ENCODE results near the gene SUSD2.
"Not testable (repeated sequence)": the region's sequence is repeated elsewhere in the genome, so short reads cannot be mapped to it uniquely, and the experiment has no call there.

The SUSD2 gene

GRCh38 chr22:24191893-24192292 is 10.6 kb downstream of the SUSD2 start:
- no peak overlapping the region for H3K4me2 ChIP-seq (ENCODE audit: low read length)
- no peaks in the 10 kb centered on the region for H4K20me1 ChIP-seq (ENCODE audit: insufficient read depth, low read length)
- H3K79me2 ChIP-seq (ENCODE audit: low read length), result no peaks in the 10 kb centered on the region
- no peaks in the 10 kb centered on the region for H3K9me3 ChIP-seq (ENCODE audit: insufficient read depth, low read length)
- no peak overlapping the region for H3K27ac ChIP-seq (ENCODE audit: low read length)
- H3K36me3 ChIP-seq (replicated peaks; ENCODE audit: low read depth, low read length), result no peaks in the 10 kb centered on the region
- no peak overlapping the region for H2AFZ ChIP-seq (ENCODE audit: low read depth, low read length)
- H3K9ac ChIP-seq (ENCODE audit: low read length), result no peak overlapping the region
- H3K4me1 ChIP-seq (ENCODE audit: low read length), result no peaks in the 10 kb centered on the region
- TF ChIP-seq EZH2phosphoT487 (IDR thresholded peaks at IDR 0.05; ENCODE audit: low read depth), result no peak
- TF ChIP-seq, protein P1, sequence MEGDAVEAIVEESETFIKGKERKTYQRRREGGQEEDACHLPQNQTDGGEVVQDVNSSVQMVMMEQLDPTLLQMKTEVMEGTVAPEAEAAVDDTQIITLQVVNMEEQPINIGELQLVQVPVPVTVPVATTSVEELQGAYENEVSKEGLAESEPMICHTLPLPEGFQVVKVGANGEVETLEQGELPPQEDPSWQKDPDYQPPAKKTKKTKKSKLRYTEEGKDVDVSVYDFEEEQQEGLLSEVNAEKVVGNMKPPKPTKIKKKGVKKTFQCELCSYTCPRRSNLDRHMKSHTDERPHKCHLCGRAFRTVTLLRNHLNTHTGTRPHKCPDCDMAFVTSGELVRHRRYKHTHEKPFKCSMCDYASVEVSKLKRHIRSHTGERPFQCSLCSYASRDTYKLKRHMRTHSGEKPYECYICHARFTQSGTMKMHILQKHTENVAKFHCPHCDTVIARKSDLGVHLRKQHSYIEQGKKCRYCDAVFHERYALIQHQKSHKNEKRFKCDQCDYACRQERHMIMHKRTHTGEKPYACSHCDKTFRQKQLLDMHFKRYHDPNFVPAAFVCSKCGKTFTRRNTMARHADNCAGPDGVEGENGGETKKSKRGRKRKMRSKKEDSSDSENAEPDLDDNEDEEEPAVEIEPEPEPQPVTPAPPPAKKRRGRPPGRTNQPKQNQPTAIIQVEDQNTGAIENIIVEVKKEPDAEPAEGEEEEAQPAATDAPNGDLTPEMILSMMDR (IDR thresholded peaks at IDR 0.05; ENCODE audit: low read depth, low read length), result no peak
- no peaks in the 10 kb centered on the region for H3K27me3 ChIP-seq (ENCODE audit: low read depth, low read length)
- no peak overlapping the region for H3K4me3 ChIP-seq (ENCODE audit: low read length)

DNA sequence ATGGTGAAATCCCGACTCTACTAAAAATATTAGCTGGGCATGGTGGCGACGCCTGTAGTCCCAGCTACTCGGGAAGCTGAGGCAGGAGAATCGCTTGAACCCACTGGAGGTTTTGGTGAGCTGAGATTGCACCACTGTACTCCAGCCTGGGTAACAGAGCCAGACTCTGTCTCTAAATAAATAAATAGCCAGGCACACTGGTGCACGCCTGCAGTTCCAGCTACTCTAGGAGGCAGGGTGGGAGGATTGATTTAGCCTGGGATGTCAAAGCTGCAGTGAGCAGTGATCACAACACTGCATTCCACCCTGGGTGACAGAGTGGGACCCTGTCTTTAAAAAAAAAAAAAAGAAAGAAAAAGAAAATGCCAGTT is 17.4 kb downstream of the SUSD2 start:
- Histone ChIP-seq H3K9me3 (ENCODE audit: insufficient read depth, low read length) (no peaks in the 10 kb centered on the region), H3K36me3 (replicated peaks; ENCODE audit: low read depth, low read length) (no peaks in the 10 kb centered on the region), H4K20me1 (ENCODE audit: insufficient read depth, low read length) (no peaks in the 10 kb centered on the region), H3K9ac (ENCODE audit: low read length) (no peak overlapping the region), H3K4me3 (ENCODE audit: low read length) (no peak overlapping the region), H3K4me1 (ENCODE audit: low read length) (peaks cover 10% of the 10 kb centered on the region), H2AFZ (ENCODE audit: low read depth, low read length) (no peak overlapping the region), H3K27ac (ENCODE audit: low read length) (no peak overlapping the region), H3K79me2 (ENCODE audit: low read length) (no peaks in the 10 kb centered on the region), H3K4me2 (ENCODE audit: low read length) (no peak overlapping the region), H3K27me3 (ENCODE audit: low read depth, low read length) (peaks cover 10% of the 10 kb centered on the region; the same call in 1 of the 2 replicates)
- no peak for TF ChIP-seq EZH2phosphoT487 (IDR thresholded peaks at IDR 0.05; ENCODE audit: low read depth)
- TF ChIP-seq, protein P1 (IDR thresholded peaks at IDR 0.05; ENCODE audit: low read depth, low read length), result no peak

DNA sequence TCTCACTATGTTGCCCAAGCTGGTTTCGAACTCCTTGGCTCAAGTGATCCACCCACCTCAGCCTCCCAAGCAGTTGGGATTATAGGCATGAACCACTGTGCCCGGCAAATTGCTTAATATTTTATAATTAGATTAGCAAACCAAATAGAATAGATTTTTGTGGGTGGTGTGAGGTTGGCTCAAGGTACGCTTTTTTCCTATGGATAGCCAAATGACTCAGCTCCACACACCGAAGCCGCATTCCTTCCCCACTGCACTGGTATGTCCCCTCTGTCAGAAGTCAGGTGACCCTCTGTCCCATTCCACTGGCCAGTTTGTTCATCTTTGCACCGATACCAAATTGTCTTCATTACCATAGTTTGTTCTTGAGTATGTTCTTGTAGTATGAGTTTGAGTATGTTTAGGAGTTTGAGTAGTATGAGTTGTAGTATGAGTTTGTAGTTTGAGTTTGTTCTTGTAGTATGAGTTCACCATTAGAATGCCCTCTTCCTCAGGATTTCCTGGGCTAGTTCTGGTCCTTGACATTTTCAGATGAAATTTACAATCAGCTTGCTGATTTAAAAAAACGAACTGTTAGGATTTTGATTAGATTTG is 19.4 kb downstream of the SUSD2 start:
- no peaks in the 10 kb centered on the region for H4K20me1 ChIP-seq (ENCODE audit: insufficient read depth, low read length)
- H2AFZ ChIP-seq (ENCODE audit: low read depth, low read length), result no peak overlapping the region
- H3K4me3 ChIP-seq (ENCODE audit: low read length), result no peak overlapping the region
- H3K9me3 ChIP-seq (ENCODE audit: insufficient read depth, low read length), result 0 out of 2 replicates have a peak, but pooled peaks cover 4% of the 10 kb centered on the region
- H3K9ac ChIP-seq (ENCODE audit: low read length), result no peak overlapping the region
- no peaks in the 10 kb centered on the region for H3K79me2 ChIP-seq (ENCODE audit: low read length)
- peaks cover 10% of the 10 kb centered on the region; the same call in 1 of the 2 replicates for H3K27me3 ChIP-seq (ENCODE audit: low read depth, low read length)
- H3K4me2 ChIP-seq (ENCODE audit: low read length), result no peak overlapping the region
- no peak overlapping the region for H3K27ac ChIP-seq (ENCODE audit: low read length)
- peaks cover 10% of the 10 kb centered on the region for H3K4me1 ChIP-seq (ENCODE audit: low read length)
- no peaks in the 10 kb centered on the region for H3K36me3 ChIP-seq (replicated peaks; ENCODE audit: low read depth, low read length)
- TF ChIP-seq, protein P1 (IDR thresholded peaks at IDR 0.05; ENCODE audit: low read depth, low read length), result no peak
- no peak for TF ChIP-seq EZH2phosphoT487 (IDR thresholded peaks at IDR 0.05; ENCODE audit: low read depth)

- Histone ChIP-seq H3K27me3 (ENCODE audit: low read depth, low read length) (peaks cover 10% of the 10 kb centered on the region; the same call in 1 of the 2 replicates), H4K20me1 (ENCODE audit: insufficient read depth, low read length) (no peaks in the 10 kb centered on the region), H3K4me2 (ENCODE audit: low read length) (no peak overlapping the region), H3K9me3 (ENCODE audit: insufficient read depth, low read length) (0 out of 2 replicates have a peak, but pooled peaks cover 4% of the 10 kb centered on the region), H3K79me2 (ENCODE audit: low read length) (no peaks in the 10 kb centered on the region), H3K9ac (ENCODE audit: low read length) (no peak overlapping the region), H3K4me3 (ENCODE audit: low read length) (no peak overlapping the region), H3K27ac (ENCODE audit: low read length) (no peak overlapping the region), H3K36me3 (replicated peaks; ENCODE audit: low read depth, low read length) (no peaks in the 10 kb centered on the region), H2AFZ (ENCODE audit: low read depth, low read length) (no peak overlapping the region), H3K4me1 (ENCODE audit: low read length) (peaks cover 10% of the 10 kb centered on the region)
- TF ChIP-seq, protein P1 (IDR thresholded peaks at IDR 0.05; ENCODE audit: low read depth, low read length), result no peak
- TF ChIP-seq EZH2phosphoT487 (IDR thresholded peaks at IDR 0.05; ENCODE audit: low read depth), result no peak
These were observed 20.7 kb downstream of the SUSD2 start for GRCh38 chr22:24201681-24202614.

- not testable (repeated sequence) for H3K9me3 ChIP-seq (ENCODE audit: insufficient read depth, low read length); H3K4me1 ChIP-seq (ENCODE audit: low read length); H3K36me3 ChIP-seq (replicated peaks; ENCODE audit: low read depth, low read length); H3K4me2 ChIP-seq (ENCODE audit: low read length); H3K27me3 ChIP-seq (ENCODE audit: low read depth, low read length); H3K27ac ChIP-seq (ENCODE audit: low read length); H2AFZ ChIP-seq (ENCODE audit: low read depth, low read length); H3K4me3 ChIP-seq (ENCODE audit: low read length); H3K79me2 ChIP-seq (ENCODE audit: low read length); H3K9ac ChIP-seq (ENCODE audit: low read length); H4K20me1 ChIP-seq (ENCODE audit: insufficient read depth, low read length)
These were observed 22.6 kb downstream of the SUSD2 start for GRCh38 chr22:24203856-24204255.
